Measurements from ENCODE around the gene PLEKHO1. TPM values are rescaled to one million over a fixed set of nuclear protein-coding genes. Genes with fewer than 3 reads are reported as not detected.

The PLEKHO1 gene
- polyA plus RNA-seq, 1 of the 3 experiments (the other 2 are of a cell fraction): 33.5 TPM

GRCh38 chr1:150152772-150153456 lies 3.2 kb downstream of the PLEKHO1 start:
- Histone ChIP-seq H3K27me3 (ENCODE audit: insufficient read depth) (no peaks in the 10 kb centered on the region), H3K9me3 (no peaks in the 10 kb centered on the region), H3K4me2 (peak overlapping the region; percentile 85), H3K4me3 (ENCODE audit: low read depth in 2 of 2, low read length in 1 of 2) (no peak overlapping the region), H4K20me1 (ENCODE audit: insufficient read depth) (no peaks in the 10 kb centered on the region), H3K27ac (ENCODE audit: low read depth in 2 of 2, low read length in 1 of 2) (peak overlapping the region in 1 of 2 experiments; percentile 50; a peak in 2 of 4 replicates), H3K36me3 (replicated peaks in 1 of 2; ENCODE audit: control insufficient read depth in 1 of 2, insufficient read depth in 2 of 2, low read length in 1 of 2) (peaks cover 36 to 54% of the 10 kb centered on the region in 2 experiments), H3K9me2 (no peaks in the 10 kb centered on the region), H3F3A (replicated peaks; ENCODE audit: insufficient read depth) (peaks cover 40% of the 10 kb centered on the region), H3K9ac (no peak overlapping the region), H3K4me1 (ENCODE audit: control insufficient read depth in 1 of 2, insufficient read depth in 2 of 2, low read depth in 1 of 2, low read length in 1 of 2) (peaks cover 25 to 27% of the 10 kb centered on the region in 2 experiments), H2AFZ (ENCODE audit: low read depth) (no peak overlapping the region), H3K79me2 (ENCODE audit: insufficient read depth) (peaks cover 59% of the 10 kb centered on the region)
- no peak for DNase-seq
- CTCF ChIA-PET: interaction anchor here (1.0 to 2.1 kb wide), 5 partner anchors 12 to 191 kb away, joined by 3 to 7 read pairs (median 3); no protein-coding TSS in a partner anchor
- POLR2A ChIA-PET: interaction anchor here (0.6 to 1.8 kb wide), 3 partner anchors 8 to 266 kb away, joined by 3 to 7 read pairs (median 4); no protein-coding TSS in a partner anchor
- WGBS (ENCODE audit: low lambda C conversion rate): 84% methylated on average over 8 of the region's 8 CpGs
- TF ChIP-seq YY1 (IDR thresholded peaks at IDR 0.05; ENCODE audit: low read depth) (no peak), FOSL2 (IDR thresholded peaks at IDR 0.05; ENCODE audit: borderline replicate concordance, low read depth) (peak; percentile 82), GATA2 (CRISPR knock-in tag; IDR thresholded peaks at IDR 0.05) (no peak), FOXM1 (IDR thresholded peaks at IDR 0.05; ENCODE audit: low read depth) (no peak), RFX5 (IDR thresholded peaks at IDR 0.05; ENCODE audit: low read length) (no peak), REST (IDR thresholded peaks at IDR 0.05; ENCODE audit: low read depth, low read length) (no peak), IRF3 (IDR thresholded peaks at IDR 0.05; ENCODE audit: low read depth, low read length) (no peak), USF1 (IDR thresholded peaks at IDR 0.05; ENCODE audit: borderline replicate concordance, low read depth) (no peak), SIN3A (IDR thresholded peaks at IDR 0.05; ENCODE audit: borderline replicate concordance, low read depth, low read length) (peak; percentile 55; the same call in 1 of the 2 replicates), JUND (IDR thresholded peaks at IDR 0.05) (peak; percentile 63), EZH2phosphoT487 (IDR thresholded peaks at IDR 0.05; ENCODE audit: borderline replicate concordance, low read depth) (no peak), TAF1 (IDR thresholded peaks at IDR 0.05; ENCODE audit: borderline replicate concordance, low read depth, low read length) (no peak), ELF1 (IDR thresholded peaks at IDR 0.05) (no peak), RAD21 (IDR thresholded peaks at IDR 0.05; ENCODE audit: low read length) (no peak), TEAD4 (IDR thresholded peaks at IDR 0.05; ENCODE audit: borderline replicate concordance, insufficient read depth) (no peak), PBX3 (IDR thresholded peaks at IDR 0.05) (0 out of 2 replicates have a peak, but pooled peaks have one; percentile 16), CTCF (IDR thresholded peaks at IDR 0.05) (no peak), ZBTB33 (IDR thresholded peaks at IDR 0.05; ENCODE audit: borderline replicate concordance, low read depth) (no peak), MAX (IDR thresholded peaks at IDR 0.05; ENCODE audit: low read depth) (no peak), RCOR1 (IDR thresholded peaks at IDR 0.05; ENCODE audit: low read length) (no peak), TCF12 (IDR thresholded peaks at IDR 0.05) (peak; percentile 63), POLR2AphosphoS5 (IDR thresholded peaks at IDR 0.05; ENCODE audit: low read depth, low read length) (no peak)
